M059J (cell line): Measurements from ENCODE around the gene ACVR1. TPM values are rescaled to one million over a fixed set of nuclear protein-coding genes. Genes with fewer than 3 reads are reported as not detected.
"Not testable (repeated sequence)": the region's sequence is repeated elsewhere in the genome, so short reads cannot be mapped to it uniquely, and the experiment has no call there.

Experiments
- DNase-seq: peaks from one replicate; pipeline ENCODE4 v3.0.0-alpha.2; 2012; ENCODE audit warnings: low read depth
- total RNA-seq: library from RNA; depleted of rRNA; stranded (reverse); fragments of >200 nt; shearing (Covaris generic); gene quantifications from 2 replicates; pipeline ENCODE4 v1.2.3, GENCODE V29; 2014

Gene ACVR1
- total RNA-seq, 1 experiment from 2014 or later: 19.2 TPM

DNA sequence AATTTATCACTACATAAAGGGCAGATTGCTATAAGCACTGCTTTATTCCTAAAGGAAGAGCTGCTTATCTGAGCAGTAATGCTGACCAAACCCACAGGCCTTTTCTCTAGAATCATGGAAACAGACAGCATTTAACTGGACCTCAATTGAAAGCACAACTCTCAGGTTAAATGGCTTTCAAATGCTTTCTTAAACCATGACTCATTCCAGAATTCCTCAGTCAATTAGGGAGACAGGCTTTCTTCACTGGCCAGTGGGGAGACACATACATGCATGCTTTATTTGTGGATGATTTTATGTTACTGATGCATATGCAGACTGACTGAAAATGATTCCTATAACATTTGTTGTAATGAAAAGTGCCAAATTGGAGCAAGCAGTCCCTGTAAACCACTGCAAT is 114.6 kb downstream of the ACVR1 start:
- peak; percentile 54 for DNase-seq

DNA sequence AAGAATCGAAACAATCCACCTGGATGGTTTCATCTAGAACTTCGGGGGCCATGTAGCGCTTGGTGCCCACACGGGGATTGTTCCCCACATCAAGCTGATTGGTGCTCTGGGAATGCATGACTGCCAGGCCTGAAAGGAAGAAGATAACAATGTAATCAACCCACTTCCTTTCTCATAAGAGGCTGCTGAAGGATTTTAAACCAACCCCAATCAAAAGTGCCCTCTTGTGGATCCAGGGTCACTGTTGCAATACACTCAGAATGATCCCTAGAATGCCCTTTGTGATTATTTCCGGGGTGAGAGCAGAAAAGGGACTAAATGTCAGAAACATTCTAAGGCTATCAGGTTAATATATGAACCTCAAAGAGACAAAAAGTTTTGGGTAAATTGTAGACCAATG is 115.2 kb downstream of the ACVR1 start:
- no peak for DNase-seq

DNA sequence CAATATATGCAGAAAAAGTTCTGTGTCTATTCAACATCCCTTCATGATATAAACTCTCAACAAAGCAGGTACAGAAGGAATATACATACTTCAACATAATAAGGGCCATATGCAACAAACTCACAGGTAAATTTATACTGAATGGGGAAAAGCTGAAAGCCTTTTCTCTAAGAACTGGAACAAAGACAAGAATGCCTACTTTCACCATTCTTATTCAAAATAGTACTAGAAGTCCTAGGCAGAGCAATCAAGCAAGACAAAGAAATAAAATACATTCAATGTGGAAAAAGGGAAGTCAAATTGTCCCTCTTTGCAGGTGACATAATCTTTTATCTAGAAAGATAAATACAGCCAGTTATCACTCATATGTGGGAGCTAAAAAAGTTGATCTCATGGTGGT is 116.3 kb downstream of the ACVR1 start:
- no peak for DNase-seq

DNA sequence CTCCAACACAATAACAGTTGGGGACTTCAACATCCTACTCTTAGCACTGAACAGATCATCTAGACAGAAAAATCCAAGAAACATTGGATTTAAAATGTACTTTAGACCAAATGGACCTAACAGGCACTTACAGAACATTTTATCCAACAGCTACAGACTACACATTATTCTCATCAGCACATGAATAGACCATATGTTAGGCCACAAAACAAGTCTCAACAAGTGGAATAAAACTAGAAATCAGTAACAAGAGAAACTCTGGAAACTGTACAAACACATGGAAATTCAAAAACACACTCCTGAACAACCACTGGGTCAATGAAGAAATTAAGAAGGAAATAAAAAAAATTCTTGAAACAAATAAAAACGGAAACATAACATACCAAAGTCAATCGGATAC is 117.5 kb downstream of the ACVR1 start:
- DNase-seq: no peak

DNA sequence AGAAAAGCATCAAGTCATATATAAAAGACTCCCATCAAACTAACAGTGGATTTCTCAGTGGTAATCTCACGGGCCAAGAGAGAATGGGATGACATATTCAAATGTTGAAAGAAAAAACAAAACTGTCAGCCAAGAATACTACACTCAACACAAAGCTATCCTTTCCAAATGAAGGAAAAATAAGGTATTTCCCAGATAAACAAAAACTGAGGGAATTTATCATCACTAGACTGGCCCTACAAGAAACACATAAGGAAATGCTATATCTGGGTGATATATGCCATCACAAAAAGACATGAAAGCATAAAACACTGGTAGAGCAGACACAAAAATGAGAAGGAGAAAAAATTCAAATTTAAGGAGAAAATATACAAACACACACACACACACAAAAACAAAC is 118.6 kb downstream of the ACVR1 start:
- no peak for DNase-seq

DNA sequence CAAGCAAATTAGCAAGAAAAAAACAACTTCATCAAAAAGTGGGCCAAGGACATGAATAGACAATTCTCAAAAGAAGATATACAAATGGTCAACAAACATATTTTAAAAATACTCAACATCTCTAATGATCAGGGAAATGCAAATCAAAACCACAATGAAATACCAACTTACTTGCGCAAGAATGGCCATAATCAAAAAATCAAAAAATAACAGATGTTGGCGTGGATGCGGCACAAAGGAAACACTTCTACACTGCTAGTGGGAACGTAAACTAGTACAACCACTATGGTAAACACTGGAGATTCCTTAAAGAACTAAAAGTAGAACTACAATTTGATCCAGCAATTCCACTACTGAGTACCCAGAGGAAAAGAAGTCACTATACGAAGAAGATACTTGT is 119.7 kb downstream of the ACVR1 start:
- DNase-seq: not testable (repeated sequence)

DNA sequence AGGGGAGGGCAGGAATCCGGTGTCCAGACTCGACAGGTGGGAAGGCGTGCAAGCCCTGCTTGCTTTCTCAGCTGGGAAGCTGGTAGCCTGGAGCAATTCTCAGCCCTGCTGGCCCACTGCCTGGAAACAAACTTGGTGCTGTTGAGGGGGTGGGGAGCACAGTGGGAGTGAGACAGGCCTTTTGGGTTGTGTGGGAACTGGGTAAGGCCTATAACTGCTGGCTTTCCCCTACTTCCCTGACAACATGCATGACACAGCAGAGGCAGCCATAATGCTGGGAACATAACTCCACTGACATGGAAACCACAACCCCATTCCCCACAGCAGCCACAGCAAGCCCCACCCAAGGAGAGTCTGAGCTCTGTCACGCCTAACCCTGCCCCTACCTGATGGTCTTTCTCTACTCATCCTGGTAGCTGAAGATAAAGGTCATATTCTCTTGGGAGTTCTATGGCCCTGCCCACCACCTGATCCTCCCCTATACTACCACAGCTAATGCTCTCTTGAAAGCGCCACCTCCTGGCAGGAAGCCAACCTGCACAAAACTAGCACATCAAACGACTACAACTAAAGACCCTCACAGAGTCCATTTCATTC is 124.6 kb downstream of the ACVR1 start:
- peak; percentile 92 for DNase-seq

DNA sequence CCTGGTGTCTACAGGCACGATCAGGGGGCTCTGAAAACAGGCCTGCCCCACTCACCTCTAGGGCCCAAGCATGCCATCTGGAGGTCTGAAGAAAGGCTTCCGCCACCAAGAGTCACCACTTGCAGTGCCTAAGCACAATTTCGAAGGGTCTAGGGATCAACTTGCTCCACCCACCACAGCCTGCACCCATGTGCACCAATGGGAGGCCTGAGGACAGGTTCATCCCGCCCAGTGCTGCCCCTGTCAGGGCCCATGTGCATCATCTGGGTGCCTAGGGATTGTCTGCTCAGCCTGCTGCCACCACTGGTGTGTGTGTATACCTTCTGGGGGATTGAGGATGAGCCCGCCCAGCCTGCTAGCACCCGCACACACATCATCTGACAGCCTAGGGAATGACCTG is 126.4 kb downstream of the ACVR1 start:
- no peak for DNase-seq

DNA sequence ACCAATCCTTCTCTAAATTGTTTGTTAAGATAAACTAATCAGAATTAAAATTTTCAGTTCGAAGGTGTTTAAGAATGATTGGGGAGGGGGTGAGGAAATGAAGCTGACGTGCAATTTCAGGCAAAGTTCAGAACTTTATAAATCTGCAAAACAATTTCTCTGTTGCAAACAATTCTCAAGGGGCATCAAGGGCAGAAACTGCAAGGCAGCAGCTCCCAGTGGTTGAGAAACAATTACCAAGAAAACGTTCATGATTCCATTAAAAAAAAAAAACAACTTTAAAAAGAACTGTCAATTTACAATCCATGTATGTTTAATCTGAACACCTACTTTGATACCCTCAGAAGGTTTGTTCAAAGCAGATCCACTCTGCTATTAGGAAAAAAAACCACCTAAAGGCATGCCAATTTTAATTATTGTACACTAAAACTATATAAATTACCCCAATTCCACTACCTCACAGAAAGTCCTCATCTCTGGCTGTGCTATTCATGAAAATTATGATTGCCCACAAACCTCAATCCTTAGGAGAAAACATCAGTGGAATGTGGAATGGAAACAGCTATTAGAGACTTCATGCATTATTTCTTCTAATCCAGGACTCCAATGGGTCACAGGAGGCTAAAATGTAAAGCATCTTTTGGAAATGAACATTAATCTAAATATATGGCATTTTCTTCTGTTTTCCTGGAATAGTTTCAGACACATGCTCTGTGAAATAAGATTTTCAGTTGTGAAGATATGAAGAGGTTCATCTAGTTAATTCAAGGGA is 127.6 kb downstream of the ACVR1 start:
- DNase-seq: peak; percentile 8

DNA sequence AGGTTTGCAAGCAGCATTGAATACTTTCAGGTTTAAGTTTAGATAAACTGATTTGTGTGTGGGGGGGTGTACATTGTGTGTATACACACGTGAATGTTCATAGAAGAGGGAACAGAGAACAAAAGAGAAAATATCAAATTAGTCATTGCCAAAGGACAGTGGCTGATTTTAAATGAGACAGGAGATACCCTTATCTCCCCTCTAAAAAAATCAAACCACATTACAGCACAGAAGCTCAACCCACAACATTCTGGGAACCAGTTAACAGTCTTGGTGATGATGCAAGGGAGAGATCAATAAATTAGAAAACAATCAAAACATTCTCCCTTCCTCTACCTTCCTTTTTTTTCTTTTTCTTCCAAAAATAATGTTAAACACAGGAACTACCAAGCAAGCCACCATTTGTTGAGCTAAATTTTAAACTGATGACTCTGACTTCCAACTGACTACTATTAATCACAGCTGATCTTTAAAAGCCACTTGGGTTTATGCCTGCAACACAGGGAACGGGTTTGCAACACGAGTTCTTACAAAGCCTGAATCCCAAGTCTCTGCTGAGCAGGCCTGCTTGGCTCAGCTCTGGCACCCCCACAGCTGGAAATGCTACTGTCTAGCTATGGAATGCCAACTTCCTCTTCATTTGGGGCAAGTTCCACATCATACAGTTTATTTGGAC is 128.3 kb downstream of the ACVR1 start:
- peak; percentile 63 for DNase-seq

DNA sequence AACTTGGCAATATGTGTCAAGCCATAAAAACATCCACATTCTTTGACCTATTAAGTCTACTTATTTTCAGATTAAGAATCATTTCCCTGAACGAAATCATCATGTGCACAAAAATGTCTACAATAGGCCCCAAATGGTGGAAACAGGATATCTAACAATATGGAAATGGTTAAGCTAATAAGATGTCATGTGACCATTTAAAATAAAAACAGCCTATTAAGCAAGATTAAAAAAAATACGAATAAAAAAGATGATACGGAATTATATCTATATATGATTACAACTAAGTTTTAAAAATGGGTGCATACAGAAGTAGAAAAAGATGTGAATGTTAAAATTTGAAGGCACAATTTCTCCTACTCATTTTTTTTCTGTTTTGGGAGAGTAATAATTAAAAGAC is 128.8 kb downstream of the ACVR1 start:
- DNase-seq: no peak

DNA sequence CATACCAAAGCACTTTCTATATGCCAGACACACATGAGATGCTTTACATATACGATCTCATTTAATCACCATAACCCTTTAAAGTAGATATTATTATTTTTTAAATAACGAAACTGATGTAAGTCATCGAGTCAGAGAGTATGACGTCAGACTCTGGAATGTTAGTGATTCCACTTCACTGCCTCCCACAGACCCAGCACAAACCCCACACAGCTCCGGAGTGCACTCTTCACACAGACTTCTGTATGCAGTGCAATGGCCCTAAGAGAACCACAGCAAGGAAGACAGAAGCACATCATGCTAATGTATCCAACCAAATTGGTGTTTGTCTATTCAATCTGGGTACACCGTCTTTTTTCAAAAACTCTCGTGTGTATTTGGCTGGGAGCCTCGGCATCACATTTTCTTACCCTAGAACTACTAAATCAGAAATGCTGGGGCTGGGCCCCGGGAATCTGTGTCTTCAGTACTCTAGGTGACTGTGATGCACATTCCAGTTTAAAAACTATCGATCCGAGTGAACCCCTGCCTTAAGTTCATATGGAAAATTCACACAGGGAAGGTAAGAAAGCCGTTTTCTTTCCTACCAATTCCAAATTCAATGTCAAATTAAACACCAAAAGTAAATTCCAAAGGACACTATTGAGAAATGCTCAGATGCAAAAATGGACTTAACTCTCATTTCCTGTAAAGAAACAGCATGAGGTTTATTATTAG is 129.7 kb downstream of the ACVR1 start:
- peak; percentile 28 for DNase-seq

DNA sequence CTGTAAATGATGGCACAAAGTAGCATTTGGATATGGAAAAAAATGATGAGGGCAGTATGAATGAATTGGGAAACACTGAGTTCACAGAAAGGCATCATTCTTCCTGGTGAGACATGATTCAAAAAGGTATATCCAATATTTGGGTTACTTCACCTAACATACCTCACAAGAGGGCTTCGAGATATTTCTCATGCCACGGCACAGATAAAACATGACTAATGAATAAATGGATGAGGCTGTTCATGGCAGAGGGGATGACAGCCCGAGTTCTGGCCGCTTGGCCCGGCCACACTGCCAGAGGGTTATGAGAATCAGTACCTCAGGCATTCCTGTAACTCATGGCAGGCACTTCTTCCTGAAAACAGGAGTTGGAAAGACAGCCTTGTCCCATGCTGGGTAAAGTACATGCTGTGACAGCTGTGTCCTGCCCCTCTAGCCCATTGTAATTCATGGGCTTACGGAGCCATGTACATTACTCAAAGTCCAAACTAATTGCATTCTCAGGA is 131.5 kb downstream of the ACVR1 start:
- no peak for DNase-seq

DNA sequence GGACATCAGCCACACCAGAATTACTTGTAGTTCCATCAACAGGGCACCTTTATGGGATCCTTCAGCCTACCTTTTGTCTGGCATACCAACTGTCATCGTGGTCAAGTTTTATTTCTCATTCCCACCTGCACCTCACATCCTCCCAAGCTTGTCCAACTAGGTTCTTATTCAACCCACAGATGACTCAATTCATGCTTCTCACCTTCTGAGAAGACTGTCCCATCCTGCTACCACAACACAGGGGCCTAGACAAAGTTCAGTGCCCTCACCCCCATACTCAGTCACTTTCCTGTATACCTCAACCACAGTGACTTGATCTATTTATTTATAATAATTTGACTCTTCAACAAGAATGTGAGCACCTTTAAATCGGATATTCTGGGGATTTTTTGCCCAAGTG is 133.1 kb downstream of the ACVR1 start:
- no peak for DNase-seq

DNA sequence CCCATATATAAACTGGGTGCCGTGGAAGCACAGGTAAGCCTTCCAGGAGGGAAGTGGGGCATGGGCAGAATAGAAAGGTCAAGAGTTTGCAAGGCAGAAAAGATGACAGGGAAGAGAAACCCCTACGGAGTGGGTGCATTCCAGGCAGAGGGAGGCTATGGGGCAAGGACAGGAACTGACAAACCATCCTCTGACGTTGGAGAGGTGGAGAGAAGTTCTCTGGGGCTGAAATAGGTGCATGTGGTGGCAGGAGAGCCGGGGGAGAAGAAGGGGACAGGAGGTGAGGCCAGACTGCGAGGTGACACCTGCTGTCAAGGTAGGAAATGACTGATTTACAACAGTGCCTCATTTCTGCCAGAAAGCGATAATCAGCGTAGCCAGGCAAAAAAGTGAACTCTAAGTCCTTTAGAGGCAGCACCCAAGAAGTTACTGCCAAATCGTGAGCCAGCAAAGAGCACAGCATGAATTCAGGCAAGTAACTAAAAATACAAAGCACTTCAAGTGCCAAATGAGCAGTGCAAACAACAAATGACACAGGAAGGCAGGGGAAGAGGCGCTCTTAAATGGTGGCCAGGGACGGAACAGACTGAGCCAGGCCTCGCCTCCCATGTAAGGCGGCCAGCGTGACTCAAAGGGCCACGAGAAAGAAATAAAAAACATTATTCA is 134.2 kb downstream of the ACVR1 start:
- no peak for DNase-seq

DNA sequence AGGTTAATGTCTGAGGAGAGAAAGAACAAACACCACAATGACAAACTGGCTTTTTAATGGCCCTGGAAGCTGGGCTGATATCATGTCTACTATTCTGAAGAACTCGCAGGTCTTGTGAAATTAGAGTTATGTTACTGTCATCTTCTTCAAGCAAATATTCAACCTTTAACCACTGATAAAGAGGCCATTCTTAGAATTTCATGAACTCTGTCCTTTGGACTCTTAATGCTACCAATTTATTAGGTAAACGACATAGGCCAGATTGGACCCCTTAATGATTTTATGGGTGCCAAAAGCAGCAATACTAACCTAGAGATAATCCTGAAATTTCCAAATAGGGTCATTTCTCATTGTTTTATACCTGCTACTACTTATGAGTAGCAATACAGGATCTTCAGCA is 138.5 kb downstream of the ACVR1 start:
- DNase-seq: no peak

DNA sequence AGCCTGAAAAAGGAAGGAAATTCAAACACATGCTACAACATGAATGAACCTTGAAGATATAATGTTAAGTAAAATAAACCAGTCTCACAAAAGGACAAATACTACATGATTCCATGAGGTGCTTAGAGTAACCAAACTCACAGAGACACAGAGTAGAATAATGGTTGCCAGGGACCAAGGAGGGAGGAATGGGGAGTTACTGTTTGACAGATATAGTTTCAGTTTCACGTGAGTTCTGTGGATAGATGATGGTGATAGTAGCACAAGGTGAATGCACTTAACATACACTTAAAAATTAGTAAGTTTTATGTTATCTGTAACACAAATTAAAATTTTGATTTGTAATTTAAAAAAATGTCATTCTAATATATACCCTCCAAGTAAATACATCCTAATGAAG is 140.6 kb downstream of the ACVR1 start:
- DNase-seq: no peak

DNA sequence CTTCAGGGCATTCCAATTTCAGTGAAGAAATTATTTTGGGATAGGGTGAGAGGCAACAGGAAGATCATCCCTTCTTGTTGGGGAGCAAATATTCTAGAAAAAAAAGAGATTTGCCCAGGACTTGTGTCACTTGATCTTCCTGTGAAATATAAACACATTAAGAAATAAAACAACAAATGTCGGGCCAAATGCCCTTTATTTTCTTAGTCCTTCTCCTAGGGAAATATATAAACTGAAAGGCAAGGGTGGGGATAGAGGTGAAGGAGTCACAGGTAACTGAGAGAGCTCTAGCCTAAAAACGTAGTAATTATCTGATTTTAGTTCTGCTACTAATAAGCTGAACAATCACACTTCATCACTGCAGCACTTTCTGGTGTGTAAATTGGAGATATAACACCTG is 142.9 kb downstream of the ACVR1 start:
- no peak for DNase-seq

DNA sequence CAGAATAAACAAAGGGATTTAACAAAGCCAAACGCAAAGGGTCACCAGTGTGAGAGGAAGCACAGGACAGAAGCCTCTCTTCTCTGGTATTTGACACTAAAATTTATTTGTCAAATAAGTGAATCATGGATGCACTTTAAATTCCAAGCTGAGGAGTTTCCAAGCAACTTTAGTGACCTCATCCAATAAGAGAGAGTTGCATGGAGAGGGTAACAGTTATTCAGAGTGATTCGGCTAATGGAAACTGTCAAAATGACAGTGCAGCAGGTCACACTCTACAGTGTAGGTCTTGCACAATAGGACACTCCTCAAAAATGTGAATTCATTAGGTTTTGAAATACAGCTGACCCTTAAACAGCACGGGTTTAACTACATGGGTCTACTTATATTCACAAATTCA is 143.5 kb downstream of the ACVR1 start:
- peak; percentile 18 for DNase-seq

DNA sequence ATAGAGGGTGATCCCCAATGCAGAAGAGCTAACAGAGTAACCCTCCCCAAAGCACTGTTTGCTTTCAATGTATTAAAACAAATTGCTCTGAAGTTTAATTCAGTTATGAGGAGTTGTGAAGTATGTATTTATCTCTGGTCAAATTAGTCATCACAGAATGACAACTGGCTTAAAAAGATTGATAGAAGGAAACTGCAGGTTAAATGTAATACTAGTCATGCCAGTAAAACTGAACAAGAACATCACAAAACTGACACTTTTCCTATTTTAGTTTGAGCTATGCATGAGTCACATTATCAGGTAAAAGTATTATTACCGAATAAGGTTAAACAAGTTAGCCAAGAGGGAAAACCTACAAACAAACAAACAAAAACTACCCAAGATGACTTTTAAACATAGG is 148.4 kb downstream of the ACVR1 start:
- peak; percentile 24 for DNase-seq

DNA sequence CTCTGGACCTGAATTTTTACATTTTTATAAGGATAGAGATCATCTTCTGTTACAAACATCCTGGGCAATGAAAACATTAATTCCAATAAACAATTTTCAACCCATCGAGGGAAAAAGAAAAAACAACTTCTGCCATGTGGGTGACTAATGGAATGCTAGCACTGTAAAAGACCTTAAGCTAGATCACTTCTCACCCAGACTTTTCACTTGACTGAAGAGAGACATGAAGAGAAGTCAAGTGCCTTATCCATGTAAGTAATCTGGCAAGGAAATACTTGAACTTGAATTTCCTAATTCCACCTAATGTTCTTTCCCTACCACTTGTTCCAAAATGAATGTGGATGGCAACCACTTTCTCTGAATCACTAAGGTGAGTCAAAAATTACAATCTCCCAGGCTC is 149.2 kb downstream of the ACVR1 start:
- peak; percentile 10 for DNase-seq

DNA sequence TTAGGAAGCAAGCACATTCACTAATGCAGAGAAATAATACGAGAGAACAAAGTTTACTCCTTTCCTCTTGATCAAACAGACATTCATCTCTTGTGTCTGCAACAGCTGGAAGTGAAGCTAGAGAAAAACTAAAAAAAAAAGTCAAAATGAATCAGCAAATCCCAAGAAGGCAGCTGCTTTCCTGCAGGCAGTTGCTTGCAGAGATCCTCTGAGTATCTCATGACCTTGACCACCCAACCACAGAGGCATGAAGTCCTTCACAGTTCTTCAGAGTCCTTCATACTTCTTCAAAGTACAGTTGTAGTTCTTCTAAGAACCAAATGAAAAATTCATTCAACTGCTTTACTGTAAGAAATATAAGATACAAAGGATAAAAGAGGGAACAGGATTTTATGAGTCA is 150.3 kb downstream of the ACVR1 start:
- no peak for DNase-seq
